ENCODE measurements around the gene COX6A1. TPM values are rescaled to one million over a fixed set of nuclear protein-coding genes. Genes with fewer than 3 reads are reported as not detected.
A peak's percentile ranks its signal among the peaks of the same experiment; 100 is the strongest.

COX6A1 gene
- total RNA-seq, 1 donor from 2014 or later = 296 TPM

DNA sequence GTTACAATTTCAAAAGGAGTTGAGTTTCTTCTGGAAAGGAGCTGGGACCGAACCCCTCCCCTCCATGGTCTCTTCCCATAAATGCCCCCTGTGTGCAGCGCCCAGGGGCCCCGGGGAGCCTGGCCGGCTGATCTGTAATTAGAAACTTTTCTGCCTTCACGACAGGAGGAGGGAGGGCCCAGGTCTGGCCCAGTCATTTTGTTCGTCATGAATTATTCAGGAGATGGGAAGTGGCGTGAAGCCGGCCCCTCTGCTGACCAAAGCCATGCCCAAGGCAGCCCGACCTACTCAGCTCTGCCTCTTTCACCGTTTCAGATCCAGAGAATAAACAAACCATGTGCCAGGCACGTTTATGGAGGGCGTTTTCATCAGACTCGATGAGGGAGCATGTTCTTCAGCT lies 35.7 kb upstream of the COX6A1 start:
- H3K27me3 ChIP-seq = no peaks in the 10 kb centered on the region
- peaks cover 39% of the 10 kb centered on the region for H3F3A ChIP-seq (ENCODE audit: low read depth)
- peak; percentile 59 for DNase-seq (ENCODE audit: low spot score)
- Mint-ChIP-seq H3K27me3 (ENCODE audit: insufficient read depth, low read depth) (peaks cover 23% of the 10 kb centered on the region), H3K4me1 (peaks cover 59% of the 10 kb centered on the region), H3K36me3 (no peaks in the 10 kb centered on the region), H3K9me3 (no peaks in the 10 kb centered on the region), H3K27ac (peak overlapping the region; percentile 99), H3K4me3 (peak overlapping the region; percentile 74)
- H4K20me1 ChIP-seq (ENCODE audit: low read depth) = no peaks in the 10 kb centered on the region
- peak overlapping the region; percentile 2 for H3K4me3 ChIP-seq
- H2AFZ ChIP-seq (replicated peaks) = no peak overlapping the region
- H3K4me1 ChIP-seq = peaks cover 37% of the 10 kb centered on the region
- no peaks in the 10 kb centered on the region for H3K36me3 ChIP-seq
- H3K79me2 ChIP-seq (ENCODE audit: low read depth) = no peaks in the 10 kb centered on the region
- H3K27ac ChIP-seq = peak overlapping the region; percentile 47
- no peak for TF ChIP-seq EZH2 (IDR thresholded peaks at IDR 0.05)
- TF ChIP-seq, protein P1, sequence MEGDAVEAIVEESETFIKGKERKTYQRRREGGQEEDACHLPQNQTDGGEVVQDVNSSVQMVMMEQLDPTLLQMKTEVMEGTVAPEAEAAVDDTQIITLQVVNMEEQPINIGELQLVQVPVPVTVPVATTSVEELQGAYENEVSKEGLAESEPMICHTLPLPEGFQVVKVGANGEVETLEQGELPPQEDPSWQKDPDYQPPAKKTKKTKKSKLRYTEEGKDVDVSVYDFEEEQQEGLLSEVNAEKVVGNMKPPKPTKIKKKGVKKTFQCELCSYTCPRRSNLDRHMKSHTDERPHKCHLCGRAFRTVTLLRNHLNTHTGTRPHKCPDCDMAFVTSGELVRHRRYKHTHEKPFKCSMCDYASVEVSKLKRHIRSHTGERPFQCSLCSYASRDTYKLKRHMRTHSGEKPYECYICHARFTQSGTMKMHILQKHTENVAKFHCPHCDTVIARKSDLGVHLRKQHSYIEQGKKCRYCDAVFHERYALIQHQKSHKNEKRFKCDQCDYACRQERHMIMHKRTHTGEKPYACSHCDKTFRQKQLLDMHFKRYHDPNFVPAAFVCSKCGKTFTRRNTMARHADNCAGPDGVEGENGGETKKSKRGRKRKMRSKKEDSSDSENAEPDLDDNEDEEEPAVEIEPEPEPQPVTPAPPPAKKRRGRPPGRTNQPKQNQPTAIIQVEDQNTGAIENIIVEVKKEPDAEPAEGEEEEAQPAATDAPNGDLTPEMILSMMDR (IDR thresholded peaks at IDR 0.05) = no peak
- no peak for TF ChIP-seq EZH2phosphoT487 (IDR thresholded peaks at IDR 0.05)
- H3K4me2 ChIP-seq = peak overlapping the region; percentile 72
- H3K9ac ChIP-seq = no peak overlapping the region
- H3K9me3 ChIP-seq (ENCODE audit: low read depth) = no peaks in the 10 kb centered on the region

DNA sequence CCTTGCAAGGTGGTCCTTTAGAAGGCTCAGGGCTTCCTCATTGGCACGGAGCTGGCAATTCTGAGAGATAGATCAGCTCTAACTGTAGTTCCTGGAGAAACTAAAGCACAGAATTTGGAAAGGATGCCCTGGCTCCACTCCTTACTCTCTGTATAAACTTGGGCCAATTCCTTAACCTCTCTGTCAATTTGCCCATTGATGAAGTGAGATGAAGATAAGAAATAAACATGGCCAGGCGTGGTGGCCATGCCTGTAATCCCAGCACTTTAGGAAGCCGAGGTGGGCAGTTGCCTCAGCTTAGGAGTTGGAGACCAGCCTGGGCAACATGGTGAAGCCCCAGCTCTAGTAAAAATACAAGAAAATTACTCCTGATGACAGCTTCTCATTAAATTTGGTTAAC lies 34.0 kb upstream of the COX6A1 start:
- H3K4me1 ChIP-seq = peaks cover 22% of the 10 kb centered on the region
- H3K27me3 ChIP-seq = no peaks in the 10 kb centered on the region
- no peak overlapping the region for H3K4me2 ChIP-seq
- no peak overlapping the region for H3K9ac ChIP-seq
- no peak overlapping the region for H3K27ac ChIP-seq
- H3K9me3 ChIP-seq (ENCODE audit: low read depth) = no peaks in the 10 kb centered on the region
- Mint-ChIP-seq H3K27me3 (ENCODE audit: insufficient read depth, low read depth) (peaks cover 21% of the 10 kb centered on the region), H3K4me3 (no peak overlapping the region), H3K36me3 (no peaks in the 10 kb centered on the region), H3K9me3 (no peaks in the 10 kb centered on the region), H3K27ac (peak overlapping the region; percentile 87), H3K4me1 (peaks cover 51% of the 10 kb centered on the region)
- no peaks in the 10 kb centered on the region for H3K36me3 ChIP-seq
- TF ChIP-seq EZH2 (IDR thresholded peaks at IDR 0.05) = no peak
- TF ChIP-seq, protein P1 (IDR thresholded peaks at IDR 0.05) = no peak
- TF ChIP-seq EZH2phosphoT487 (IDR thresholded peaks at IDR 0.05) = no peak
- peaks cover 32% of the 10 kb centered on the region for H3F3A ChIP-seq (ENCODE audit: low read depth)
- H3K79me2 ChIP-seq (ENCODE audit: low read depth) = no peaks in the 10 kb centered on the region
- DNase-seq (ENCODE audit: low spot score) = no peak
- no peaks in the 10 kb centered on the region for H4K20me1 ChIP-seq (ENCODE audit: low read depth)
- H3K4me3 ChIP-seq = no peak overlapping the region
- H2AFZ ChIP-seq (replicated peaks) = no peak overlapping the region

DNA sequence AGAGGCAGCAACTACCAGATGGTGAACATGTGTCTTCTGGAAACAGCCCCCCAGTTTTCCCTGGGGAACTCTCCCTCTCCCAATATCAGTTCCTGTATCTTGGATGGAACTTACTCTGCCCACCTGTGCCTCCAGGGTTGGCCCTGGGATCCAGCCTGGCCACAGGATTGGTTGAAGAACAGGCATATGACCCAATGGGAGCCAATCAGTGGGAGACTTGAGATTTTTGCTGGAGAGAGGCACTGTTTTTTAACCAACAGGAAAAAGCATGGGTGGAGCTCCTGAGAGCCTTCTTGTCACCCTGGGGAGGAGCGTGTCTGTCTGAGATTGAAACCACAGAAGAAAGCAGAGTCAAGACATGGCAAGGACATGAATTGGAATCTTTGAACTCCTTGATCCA lies 33.6 kb upstream of the COX6A1 start:
- H3K4me1 ChIP-seq = peaks cover 18% of the 10 kb centered on the region
- Mint-ChIP-seq H3K27ac (peak overlapping the region; percentile 58), H3K36me3 (no peaks in the 10 kb centered on the region), H3K27me3 (ENCODE audit: insufficient read depth, low read depth) (peaks cover 21% of the 10 kb centered on the region), H3K9me3 (no peaks in the 10 kb centered on the region), H3K4me3 (peak overlapping the region; percentile 64), H3K4me1 (peaks cover 47% of the 10 kb centered on the region)
- no peaks in the 10 kb centered on the region for H3K79me2 ChIP-seq (ENCODE audit: low read depth)
- no peak overlapping the region for H3K27ac ChIP-seq
- H3F3A ChIP-seq (ENCODE audit: low read depth) = peaks cover 32% of the 10 kb centered on the region
- TF ChIP-seq EZH2 (IDR thresholded peaks at IDR 0.05) = no peak
- H3K9me3 ChIP-seq (ENCODE audit: low read depth) = no peaks in the 10 kb centered on the region
- H2AFZ ChIP-seq (replicated peaks) = no peak overlapping the region
- H3K9ac ChIP-seq = no peak overlapping the region
- H3K27me3 ChIP-seq = no peaks in the 10 kb centered on the region
- H4K20me1 ChIP-seq (ENCODE audit: low read depth) = no peaks in the 10 kb centered on the region
- H3K4me2 ChIP-seq = no peak overlapping the region
- H3K36me3 ChIP-seq = no peaks in the 10 kb centered on the region
- DNase-seq (ENCODE audit: low spot score) = no peak
- no peak overlapping the region for H3K4me3 ChIP-seq

DNA sequence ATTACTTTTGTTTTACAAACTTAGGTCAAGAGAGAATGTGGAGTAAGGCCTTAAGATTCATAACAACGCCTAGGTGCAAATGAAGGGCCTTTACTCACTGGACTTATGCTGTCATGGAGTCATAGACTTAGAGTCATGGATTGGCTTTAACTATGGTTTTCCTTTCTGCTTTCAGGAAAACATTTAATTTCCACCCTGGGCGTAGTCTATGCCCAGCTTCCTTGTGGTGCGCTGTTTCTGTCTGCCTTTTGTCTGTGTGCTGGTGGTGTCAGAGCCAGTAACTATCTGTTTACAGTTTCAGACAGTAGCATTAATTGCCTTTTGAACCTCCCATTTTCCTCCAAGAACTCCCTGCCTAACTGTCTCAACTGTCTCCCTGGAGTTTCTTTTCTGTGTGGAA lies 31.8 kb upstream of the COX6A1 start:
- DNase-seq (ENCODE audit: low spot score) = no peak
- H3K9ac ChIP-seq = no peak overlapping the region
- no peak overlapping the region for H2AFZ ChIP-seq (replicated peaks)

More for the DNA sequence above, 31.8 kb upstream of the COX6A1 start:
- no peaks in the 10 kb centered on the region for H3K9me3 Mint-ChIP-seq
- Histone ChIP-seq H3K9me3 (ENCODE audit: low read depth) (no peaks in the 10 kb centered on the region), H3K27me3 (no peaks in the 10 kb centered on the region), H3K79me2 (ENCODE audit: low read depth) (no peaks in the 10 kb centered on the region), H4K20me1 (ENCODE audit: low read depth) (no peaks in the 10 kb centered on the region), H3K4me1 (peaks cover 16% of the 10 kb centered on the region), H3K27ac (peak overlapping the region; percentile 18), H3K36me3 (no peaks in the 10 kb centered on the region), H3F3A (ENCODE audit: low read depth) (peaks cover 32% of the 10 kb centered on the region), H3K4me2 (no peak overlapping the region), H3K4me3 (no peak overlapping the region)
- H3K4me3 Mint-ChIP-seq = no peak overlapping the region
- peak overlapping the region; percentile 81 for H3K27ac Mint-ChIP-seq
- H3K4me1 Mint-ChIP-seq = peaks cover 37% of the 10 kb centered on the region
- no peaks in the 10 kb centered on the region for H3K36me3 Mint-ChIP-seq
- TF ChIP-seq EZH2phosphoT487 (IDR thresholded peaks at IDR 0.05) (no peak), EZH2 (IDR thresholded peaks at IDR 0.05) (no peak)
- TF ChIP-seq, protein P1 (IDR thresholded peaks at IDR 0.05) = no peak
- H3K27me3 Mint-ChIP-seq (ENCODE audit: insufficient read depth, low read depth) = peaks cover 12% of the 10 kb centered on the region

Data from neural progenitor cell (in vitro differentiated cells).